Measurements from ENCODE around the gene NAV1. TPM values are rescaled to one million over a fixed set of nuclear protein-coding genes. Genes with fewer than 3 reads are reported as not detected.
A peak's percentile ranks its signal among the peaks of the same experiment; 100 is the strongest.
"Not testable (repeated sequence)": the region's sequence is repeated elsewhere in the genome, so short reads cannot be mapped to it uniquely, and the experiment has no call there.

Gene NAV1
- total RNA-seq, 1 donor from 2014 or later, result 55.2 TPM

DNA sequence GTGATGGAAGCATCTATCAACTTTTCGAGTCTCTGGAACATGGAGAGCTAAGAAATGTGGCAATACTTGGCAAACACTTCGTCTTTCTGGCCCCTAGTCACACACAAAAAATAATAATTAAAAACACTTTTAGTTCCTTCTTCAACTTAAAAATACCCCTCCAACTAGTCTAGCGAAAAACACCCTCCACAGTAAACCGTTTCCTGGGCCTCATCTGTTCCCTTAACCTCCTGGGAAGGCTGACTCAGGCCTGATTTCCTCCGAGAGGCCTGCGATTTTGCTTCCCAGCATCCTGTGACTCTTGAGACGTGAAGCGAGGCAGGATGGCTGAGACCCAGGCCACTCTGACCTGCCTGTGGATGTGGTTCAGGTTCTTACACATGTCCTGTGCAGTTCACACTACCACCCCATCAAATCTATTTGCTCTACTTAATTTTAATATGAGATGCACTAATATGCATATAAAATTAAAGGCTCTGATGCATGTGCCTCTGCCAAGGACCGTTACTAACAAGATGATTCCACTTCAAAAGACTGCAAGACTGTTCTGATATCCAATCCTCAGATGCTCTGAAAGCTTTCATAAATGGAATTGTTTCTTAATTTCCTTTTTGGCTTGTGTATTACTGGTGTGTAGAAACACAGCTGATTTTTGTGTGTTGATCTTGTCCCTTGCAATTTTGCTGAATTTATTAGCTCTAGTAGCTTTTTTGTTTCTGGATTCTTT, 3.5 kb downstream of the NAV1 start:
- Mint-ChIP-seq H3K27ac (no peak overlapping the region), H3K9me3 (ENCODE audit: low read depth) (no peaks in the 10 kb centered on the region), H3K4me3 (ENCODE audit: low read depth) (no peak overlapping the region), H3K36me3 (ENCODE audit: insufficient read depth) (no peaks in the 10 kb centered on the region), H3K27me3 (peaks cover 66% of the 10 kb centered on the region), H3K4me1 (ENCODE audit: low read depth) (peaks cover 11% of the 10 kb centered on the region)
- DNase-seq (ENCODE audit: low spot score, unreplicated experiment), result no peak
- TF ChIP-seq, protein P1, sequence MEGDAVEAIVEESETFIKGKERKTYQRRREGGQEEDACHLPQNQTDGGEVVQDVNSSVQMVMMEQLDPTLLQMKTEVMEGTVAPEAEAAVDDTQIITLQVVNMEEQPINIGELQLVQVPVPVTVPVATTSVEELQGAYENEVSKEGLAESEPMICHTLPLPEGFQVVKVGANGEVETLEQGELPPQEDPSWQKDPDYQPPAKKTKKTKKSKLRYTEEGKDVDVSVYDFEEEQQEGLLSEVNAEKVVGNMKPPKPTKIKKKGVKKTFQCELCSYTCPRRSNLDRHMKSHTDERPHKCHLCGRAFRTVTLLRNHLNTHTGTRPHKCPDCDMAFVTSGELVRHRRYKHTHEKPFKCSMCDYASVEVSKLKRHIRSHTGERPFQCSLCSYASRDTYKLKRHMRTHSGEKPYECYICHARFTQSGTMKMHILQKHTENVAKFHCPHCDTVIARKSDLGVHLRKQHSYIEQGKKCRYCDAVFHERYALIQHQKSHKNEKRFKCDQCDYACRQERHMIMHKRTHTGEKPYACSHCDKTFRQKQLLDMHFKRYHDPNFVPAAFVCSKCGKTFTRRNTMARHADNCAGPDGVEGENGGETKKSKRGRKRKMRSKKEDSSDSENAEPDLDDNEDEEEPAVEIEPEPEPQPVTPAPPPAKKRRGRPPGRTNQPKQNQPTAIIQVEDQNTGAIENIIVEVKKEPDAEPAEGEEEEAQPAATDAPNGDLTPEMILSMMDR (IDR thresholded peaks at IDR 0.05; ENCODE audit: unreplicated experiment), result no peak

DNA sequence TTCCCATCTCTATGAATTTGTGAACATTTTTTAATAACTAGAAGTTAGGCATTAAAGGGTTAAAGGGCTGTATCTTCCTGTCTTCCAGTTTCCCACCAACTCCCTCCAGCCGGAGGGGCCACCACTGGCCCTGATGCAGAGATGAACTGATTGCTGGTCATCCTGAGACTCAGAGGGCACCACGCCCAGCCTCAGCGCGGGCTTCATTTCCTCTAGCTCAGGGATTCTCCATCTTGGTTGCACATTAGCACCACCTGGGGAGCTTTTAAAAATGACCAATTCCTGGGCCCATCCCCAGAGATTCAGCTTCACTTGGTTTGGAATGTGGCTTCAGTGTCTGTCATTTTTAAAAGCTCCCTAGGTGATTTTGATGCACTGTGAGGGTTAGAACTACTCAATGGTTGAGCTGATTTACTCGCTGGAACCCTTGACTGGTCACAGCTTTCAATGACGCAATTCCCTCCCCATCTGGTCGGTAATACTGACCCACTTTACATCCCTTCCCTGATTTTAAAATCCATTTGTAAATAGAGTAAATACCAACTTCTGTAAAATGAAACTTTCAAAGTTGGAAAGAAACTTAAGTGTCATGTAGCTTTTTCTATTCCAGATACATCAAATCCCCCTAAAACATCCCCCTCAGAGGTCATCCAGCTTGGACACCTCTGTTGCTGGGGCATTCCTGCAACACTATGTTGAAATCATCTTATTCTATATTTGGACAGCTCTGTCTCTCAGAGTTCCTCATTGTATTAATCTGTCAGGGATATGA, 5.1 kb downstream of the NAV1 start:
- Mint-ChIP-seq H3K27me3 (peaks cover 55% of the 10 kb centered on the region), H3K9me3 (ENCODE audit: low read depth) (no peaks in the 10 kb centered on the region), H3K4me3 (ENCODE audit: low read depth) (no peak overlapping the region), H3K4me1 (ENCODE audit: low read depth) (peaks cover 11% of the 10 kb centered on the region), H3K27ac (no peak overlapping the region), H3K36me3 (ENCODE audit: insufficient read depth) (no peaks in the 10 kb centered on the region)
- no peak for DNase-seq (ENCODE audit: low spot score, unreplicated experiment)
- TF ChIP-seq, protein P1 (IDR thresholded peaks at IDR 0.05; ENCODE audit: unreplicated experiment), result no peak

DNA sequence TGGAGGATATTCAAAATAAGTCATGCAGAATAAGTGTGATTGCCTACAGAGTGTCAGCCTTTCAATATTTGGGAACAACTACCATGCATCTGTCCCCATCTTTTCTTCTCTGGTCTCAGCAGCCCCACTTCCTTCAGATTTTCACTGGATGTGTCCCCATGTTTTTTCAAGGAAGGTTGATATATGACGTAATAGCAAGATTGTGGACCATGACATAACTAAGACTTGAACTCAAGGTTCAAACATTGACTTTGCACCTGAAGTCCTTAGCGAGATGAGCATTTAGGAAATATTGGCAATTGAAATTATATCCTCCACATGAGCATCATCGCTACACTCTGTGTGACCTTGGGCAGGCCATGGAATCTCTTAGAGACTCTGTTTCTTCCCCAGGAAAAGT, 5.8 kb downstream of the NAV1 start:
- Mint-ChIP-seq H3K9me3 (ENCODE audit: low read depth) (no peaks in the 10 kb centered on the region), H3K36me3 (ENCODE audit: insufficient read depth) (no peaks in the 10 kb centered on the region), H3K27me3 (peaks cover 50% of the 10 kb centered on the region), H3K4me1 (ENCODE audit: low read depth) (peaks cover 9% of the 10 kb centered on the region), H3K27ac (no peak overlapping the region), H3K4me3 (ENCODE audit: low read depth) (no peak overlapping the region)
- TF ChIP-seq, protein P1 (IDR thresholded peaks at IDR 0.05; ENCODE audit: unreplicated experiment), result no peak
- no peak for DNase-seq (ENCODE audit: low spot score, unreplicated experiment)

DNA sequence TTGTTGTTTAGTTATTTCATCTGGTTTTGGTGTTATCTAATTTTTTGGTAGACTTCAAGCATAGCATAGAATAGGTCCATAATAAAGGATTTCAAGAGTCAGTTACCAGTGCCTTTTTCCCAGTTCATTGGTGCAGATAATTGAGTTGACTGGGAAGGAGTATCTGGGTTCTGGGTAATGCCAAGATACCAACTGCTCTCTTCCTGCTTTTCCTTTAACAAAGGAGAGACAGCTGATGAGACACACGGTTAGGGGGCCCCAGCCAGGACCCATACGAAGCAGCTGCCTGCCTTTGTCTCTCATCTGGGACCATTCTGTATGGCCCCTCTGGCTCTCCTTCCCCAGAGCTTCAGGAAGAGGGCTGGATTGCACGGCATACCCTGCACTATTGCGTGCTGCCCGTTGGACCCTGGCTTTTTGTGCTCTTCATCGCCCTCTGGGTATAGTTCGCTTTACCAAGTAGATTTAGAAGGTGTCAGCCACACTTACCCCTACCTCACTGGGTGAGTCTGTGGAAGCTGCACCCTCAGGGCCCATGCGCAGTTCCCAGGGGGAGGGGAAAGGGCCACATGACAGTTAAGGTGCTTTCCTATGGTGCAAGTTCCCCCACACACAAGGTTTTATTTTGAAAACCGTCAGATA, 7.0 kb downstream of the NAV1 start:
- no peaks in the 10 kb centered on the region for H3K36me3 Mint-ChIP-seq (ENCODE audit: insufficient read depth)
- TF ChIP-seq, protein P1 (IDR thresholded peaks at IDR 0.05; ENCODE audit: unreplicated experiment), result peak; percentile 28
- H3K4me3 Mint-ChIP-seq (ENCODE audit: low read depth), result no peak overlapping the region
- H3K27me3 Mint-ChIP-seq, result peaks cover 37% of the 10 kb centered on the region
- no peaks in the 10 kb centered on the region for H3K9me3 Mint-ChIP-seq (ENCODE audit: low read depth)
- DNase-seq (ENCODE audit: low spot score, unreplicated experiment), result no peak
- peaks cover 2% of the 10 kb centered on the region for H3K4me1 Mint-ChIP-seq (ENCODE audit: low read depth)
- no peak overlapping the region for H3K27ac Mint-ChIP-seq

DNA sequence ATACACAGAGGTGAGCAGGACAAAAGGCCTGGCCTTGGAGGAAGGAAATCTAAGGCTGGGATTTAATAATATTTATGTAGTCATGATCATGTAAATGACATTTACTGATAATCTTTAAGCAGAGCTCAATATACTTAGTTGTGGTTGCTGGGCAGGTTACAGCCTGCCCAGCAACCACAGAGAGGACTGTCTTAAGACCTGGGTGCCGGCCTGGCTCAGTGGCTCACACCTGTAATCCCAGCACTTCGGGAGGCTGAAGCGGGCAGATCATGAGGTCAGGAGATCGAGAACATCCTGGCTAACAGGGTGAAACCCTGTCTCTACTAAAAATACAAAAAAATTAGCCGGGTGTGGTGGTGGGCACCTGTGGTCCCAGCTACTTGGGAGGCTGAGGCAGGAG, 10.6 kb downstream of the NAV1 start:
- not testable (repeated sequence) for H3K36me3 Mint-ChIP-seq (ENCODE audit: insufficient read depth); H3K4me1 Mint-ChIP-seq (ENCODE audit: low read depth); DNase-seq (ENCODE audit: low spot score, unreplicated experiment); H3K27ac Mint-ChIP-seq; H3K4me3 Mint-ChIP-seq (ENCODE audit: low read depth); H3K9me3 Mint-ChIP-seq (ENCODE audit: low read depth)
- H3K27me3 Mint-ChIP-seq, result peaks cover 13% of the 10 kb centered on the region
